HG02759 (cell line): ENCODE data around the gene TBCD.

Experiments used
- ATAC-seq: cut with Tn5 transposase; IDR thresholded peaks from one replicate; pipeline ENCODE4 v1.9.1; 2021; ENCODE audit warnings: mild to moderate bottlenecking, moderate library complexity; ENCODE audit not compliant: unreplicated experiment

TBCD gene

GRCh38 chr17:82867763-82868325 is 116.0 kb downstream of the TBCD start:
- ATAC-seq, result no peak

DNA sequence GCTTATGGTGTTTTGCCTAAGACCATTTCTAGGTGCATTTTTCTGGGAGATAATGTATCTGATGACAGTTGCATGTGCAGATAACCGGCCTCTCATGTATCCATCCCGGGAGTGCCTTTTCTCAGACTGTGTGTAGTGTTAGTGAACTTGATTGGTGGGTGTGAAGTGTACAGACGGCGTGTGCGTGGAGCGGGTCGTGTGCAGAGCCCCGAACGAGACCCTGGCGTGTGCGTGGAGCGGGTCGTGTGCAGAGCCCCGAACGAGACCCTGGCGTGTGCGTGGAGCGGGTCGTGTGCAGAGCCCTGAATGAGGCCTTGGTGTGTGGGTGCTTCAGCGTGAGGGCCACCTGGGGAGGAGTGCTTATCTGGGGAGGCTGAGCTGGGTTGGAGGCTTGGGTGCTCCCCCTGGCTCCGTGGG is 116.9 kb downstream of the TBCD start:
- ATAC-seq, result no peak

DNA sequence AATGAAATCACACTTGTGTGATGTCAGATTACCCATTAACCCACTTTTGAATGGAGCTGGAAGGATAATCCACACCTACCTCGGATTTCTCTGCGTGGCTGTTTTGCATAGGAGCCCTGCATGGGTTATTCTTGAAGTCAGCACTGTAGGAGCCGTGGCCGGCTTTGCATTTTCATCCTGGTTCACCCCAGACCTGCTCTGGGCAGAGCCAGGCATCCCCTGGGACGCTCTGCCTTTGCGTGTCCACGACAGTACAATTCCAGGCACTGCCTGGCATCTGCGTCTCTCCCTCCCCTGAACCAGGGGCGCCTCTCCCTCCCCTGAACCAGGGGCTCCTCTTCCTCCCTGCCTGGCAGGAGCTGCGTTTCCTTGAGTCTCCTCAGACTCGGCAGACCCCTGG is 117.7 kb downstream of the TBCD start:
- no peak for ATAC-seq

DNA sequence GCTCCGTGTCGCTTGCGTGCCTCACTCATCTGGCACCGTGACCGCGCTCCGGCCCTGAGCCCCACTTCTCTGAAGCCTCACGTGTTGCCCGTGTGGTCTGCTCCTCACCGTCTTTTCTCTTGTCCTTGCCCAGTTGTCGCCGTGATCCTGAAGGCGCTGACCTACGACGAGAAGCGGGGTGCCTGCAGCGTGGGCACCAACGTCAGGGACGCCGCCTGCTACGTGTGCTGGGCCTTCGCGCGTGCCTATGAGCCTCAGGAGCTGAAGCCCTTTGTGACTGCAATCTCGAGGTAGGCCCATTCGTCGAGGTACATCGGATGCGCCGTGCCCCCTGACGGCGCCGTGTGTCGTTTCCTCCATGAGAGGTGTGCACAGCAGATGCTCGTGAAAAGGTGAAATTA is 118.2 kb downstream of the TBCD start:
- ATAC-seq, result no peak

GRCh38 chr17:82870541-82870940 is 118.7 kb downstream of the TBCD start:
- ATAC-seq, result no peak

GRCh38 chr17:82871056-82871775 is 119.4 kb downstream of the TBCD start:
- ATAC-seq, result peak; percentile 76

GRCh38 chr17:82871776-82872561 is 120.1 kb downstream of the TBCD start:
- no peak for ATAC-seq

DNA sequence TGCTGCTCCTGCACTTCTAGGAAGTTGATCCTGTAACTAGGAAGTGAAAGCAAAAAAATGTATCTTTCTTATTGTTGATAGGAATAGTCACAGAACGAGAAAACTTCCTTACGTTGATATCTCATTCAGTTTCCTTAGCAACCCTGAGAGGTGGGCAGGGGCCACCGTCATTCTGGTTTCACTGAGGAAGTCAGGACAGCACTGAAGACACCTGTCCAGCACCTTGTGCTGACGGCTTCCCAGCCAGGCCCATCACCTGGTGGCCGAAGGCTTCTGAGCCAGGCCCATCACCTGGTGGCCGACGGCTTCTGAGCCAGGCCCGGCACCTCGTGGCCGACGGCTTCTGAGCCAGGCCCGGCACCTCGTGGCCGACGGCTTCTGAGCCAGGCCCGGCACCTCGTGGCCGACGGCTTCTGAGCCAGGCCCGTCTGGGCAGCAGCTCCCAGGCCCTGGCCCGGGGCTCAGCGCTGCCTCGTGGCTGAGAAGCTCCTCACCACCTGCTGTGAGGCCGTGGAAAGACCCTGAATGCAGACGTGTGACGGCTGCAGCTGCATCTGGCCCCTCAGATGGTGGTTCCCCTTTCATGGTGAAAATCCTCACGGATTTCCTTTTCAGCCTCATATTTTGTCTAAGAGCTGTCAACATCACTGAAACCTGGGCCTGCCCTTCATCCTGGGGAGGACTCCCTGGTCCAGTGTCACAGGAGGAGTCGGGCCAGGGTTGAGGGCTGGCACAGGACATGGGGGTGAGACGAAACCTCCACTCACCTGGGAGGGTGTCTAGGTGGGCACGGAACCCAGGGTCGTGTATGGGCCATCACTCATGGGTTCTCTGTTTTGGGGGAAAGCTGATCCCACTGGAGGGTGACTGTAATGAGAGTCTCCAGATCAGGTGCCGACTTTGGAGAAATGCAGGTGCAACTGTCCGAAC is 121.0 kb downstream of the TBCD start:
- ATAC-seq, result no peak

- no peak for ATAC-seq
Observed at GRCh38 chr17:82873521-82873920, 121.7 kb downstream of the TBCD start.

- ATAC-seq, result no peak
Observed at GRCh38 chr17:82874011-82874835, 122.4 kb downstream of the TBCD start.

DNA sequence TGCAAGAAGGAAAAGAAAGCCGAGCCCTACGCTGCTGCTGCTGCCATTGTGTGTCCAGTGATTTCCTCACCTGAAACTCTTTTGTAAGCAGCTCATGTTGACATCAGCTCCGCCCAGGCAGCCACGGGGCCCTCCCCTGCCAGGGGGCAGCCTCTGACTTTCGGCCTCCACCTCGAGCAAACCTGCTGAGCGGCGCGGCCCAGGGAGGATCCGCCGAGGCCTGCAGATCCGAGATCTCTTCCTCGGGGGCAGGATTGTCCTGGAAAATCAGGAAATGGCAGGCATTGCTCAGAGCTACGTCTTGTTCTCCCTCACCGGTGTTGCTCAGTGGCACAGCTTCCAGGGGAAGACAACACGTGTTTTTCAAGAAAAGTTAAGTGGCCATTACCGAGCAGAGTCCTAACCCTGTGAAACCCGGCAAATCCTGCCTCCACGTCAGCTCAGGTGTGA is 123.6 kb downstream of the TBCD start:
- ATAC-seq, result no peak

GRCh38 chr17:82876149-82876548 is 124.3 kb downstream of the TBCD start:
- no peak for ATAC-seq

GRCh38 chr17:82876602-82877379 is 124.9 kb downstream of the TBCD start:
- no peak for ATAC-seq

- no peak for ATAC-seq
Observed at GRCh38 chr17:82878527-82878926, 126.7 kb downstream of the TBCD start.

DNA sequence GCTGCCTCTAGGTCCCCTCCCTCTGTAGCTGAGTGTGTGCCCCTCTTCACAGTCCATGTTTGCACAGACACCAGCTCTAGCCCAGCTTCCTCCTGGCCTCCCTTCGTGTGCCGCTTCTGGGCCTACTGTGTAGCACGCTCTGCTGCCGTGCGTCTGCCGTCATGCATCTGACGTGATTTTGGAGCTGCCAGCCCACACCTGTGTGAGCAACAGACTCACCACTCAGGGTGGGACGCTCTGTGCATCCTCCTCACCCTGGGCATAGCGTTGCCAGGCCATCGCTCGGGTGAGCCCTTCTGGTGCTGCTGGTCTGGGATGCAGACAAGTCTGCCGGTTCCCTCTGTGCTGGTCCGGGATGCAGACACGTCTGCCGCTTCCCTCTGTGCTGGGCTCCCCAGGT is 127.4 kb downstream of the TBCD start:
- no peak for ATAC-seq

- ATAC-seq, result no peak
Observed at GRCh38 chr17:82880620-82881323, 128.9 kb downstream of the TBCD start.

DNA sequence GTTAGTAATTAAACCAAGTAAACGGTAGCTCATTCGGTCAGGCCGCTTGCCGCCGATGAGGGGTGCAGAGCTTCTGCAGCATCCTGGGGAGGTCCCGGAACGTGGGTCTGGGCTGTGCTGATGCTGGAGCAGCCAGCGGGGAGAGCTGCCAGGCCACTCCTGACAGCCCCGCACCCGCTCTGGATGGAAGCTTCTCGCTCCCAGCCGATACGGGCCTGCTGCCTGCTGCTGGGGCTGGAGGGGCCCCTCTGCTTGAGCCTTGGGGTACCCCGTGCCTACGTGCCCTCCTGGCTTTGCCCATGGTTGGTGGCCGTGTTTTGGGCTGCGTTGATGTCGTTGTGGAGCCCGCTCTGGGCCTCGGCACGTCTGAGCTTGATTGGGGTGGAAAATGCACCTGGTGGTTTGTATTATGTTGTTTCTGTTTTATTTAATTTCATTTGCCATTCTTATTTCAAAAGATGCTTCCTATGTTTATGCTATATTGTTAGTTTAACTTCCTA is 129.5 kb downstream of the TBCD start:
- no peak for ATAC-seq

DNA sequence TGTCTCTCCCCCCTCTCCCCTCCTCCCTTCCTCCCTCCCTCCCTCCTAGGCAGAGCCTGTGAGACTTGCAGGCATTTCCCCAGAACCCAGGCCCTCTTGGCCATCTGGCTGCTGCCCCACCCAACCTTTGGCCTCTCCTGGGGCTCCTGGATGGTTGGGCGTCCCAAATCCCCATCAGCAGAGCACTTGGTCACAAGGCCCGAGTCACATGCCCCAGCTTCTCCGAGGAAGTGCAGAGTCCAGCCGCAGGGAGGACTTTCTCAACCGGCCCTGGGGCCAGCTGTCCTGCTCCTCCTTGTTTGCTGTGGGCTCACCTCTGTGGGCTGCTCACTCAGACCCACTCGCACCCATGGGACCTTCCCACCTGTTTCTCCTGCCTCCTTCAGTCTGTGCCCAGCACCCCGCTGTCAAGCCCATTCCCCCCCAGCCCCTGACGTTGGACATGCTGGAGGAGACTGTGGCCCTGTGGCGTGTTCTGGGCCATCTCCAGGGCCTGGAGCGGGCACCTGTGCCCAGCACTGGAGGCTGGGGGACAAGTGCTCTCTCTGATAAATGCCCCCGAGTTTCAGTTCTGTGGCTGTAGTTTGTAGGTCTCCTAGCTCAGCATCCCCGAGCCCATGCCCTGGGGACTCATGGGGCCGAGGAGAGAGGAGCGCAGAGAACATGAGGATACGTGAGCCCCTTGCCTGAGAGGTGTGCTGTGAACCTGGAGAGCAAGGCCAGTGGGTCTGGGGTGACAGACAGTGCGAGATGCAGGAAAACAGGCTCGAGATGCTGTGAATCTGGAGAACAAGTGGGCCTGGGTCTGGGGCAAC is 130.2 kb downstream of the TBCD start:
- no peak for ATAC-seq
